ENCODE measurements around the gene MCF2L2.

The MCF2L2 gene

GRCh38 chr3:183290216-183290615, 138.2 kb downstream of the MCF2L2 start:
- Mint-ChIP-seq H3K9me3 (peaks cover 7% of the 10 kb centered on the region), H3K27me3 (no peaks in the 10 kb centered on the region), H3K4me3 (no peak overlapping the region), H3K36me3 (no peaks in the 10 kb centered on the region), H3K27ac (no peak overlapping the region), H3K4me1 (peaks cover 24% of the 10 kb centered on the region)

DNA sequence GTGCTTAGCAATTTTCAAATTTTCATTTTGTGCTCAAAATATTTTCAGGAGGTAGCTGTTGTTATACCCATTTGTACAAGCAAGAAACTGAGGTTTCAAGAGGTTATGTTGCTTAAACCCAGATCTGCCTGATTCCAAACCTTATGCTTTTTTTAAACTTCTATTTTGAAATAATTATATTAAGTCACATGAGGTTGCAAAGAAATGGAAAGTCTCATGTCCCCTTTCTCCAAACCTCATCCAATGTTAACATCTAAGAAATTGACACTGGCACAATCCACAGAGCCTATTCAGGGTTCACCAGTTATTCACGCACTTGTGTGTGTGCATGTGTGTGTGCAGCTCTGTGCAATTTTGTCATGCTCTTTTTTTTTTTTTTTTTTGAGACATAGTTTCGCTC, 140.3 kb downstream of the MCF2L2 start:
- no peak overlapping the region for H3K4me3 Mint-ChIP-seq
- no peak overlapping the region for H3K27ac Mint-ChIP-seq
- H3K36me3 Mint-ChIP-seq, result peaks cover 3% of the 10 kb centered on the region
- H3K9me3 Mint-ChIP-seq, result peaks cover 7% of the 10 kb centered on the region
- H3K4me1 Mint-ChIP-seq, result peaks cover 42% of the 10 kb centered on the region
- H3K27me3 Mint-ChIP-seq, result no peaks in the 10 kb centered on the region

DNA sequence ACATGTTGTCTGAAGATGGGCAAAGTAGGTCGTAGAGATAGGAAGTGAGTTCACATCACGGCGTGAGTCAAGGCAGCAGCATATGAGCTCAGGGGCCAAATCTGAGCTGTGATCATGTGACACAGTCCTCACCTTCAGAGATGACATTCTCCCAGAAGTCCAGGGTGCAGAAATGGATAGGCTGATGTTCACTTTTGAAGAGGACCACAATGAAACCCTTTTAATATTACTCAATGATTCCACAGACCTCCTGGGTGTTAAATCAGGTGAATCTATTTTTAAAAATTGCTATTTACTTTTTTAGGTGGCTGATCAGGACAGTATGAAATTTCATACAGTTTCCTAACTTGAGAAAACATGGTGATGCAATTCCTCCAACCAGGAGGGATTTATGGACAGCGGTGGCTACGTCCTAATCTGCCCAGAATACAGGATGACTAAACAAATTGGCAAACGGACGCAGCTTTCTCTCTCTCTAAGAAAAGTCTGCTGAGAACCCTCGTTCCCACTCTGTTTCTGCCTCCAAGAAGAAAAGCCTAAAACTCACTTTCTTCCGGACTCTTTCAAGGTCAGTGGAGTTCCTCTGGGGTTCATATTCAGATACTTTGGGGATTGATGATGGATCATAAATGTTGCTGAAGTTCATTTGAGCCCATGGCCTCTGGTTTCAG, 141.0 kb downstream of the MCF2L2 start:
- H3K36me3 Mint-ChIP-seq, result peaks cover 3% of the 10 kb centered on the region
- H3K27ac Mint-ChIP-seq, result peak overlapping the region; percentile 95
- H3K4me3 Mint-ChIP-seq, result peak overlapping the region; percentile 76
- peaks cover 47% of the 10 kb centered on the region for H3K4me1 Mint-ChIP-seq
- H3K27me3 Mint-ChIP-seq, result no peaks in the 10 kb centered on the region
- H3K9me3 Mint-ChIP-seq, result peaks cover 7% of the 10 kb centered on the region

GRCh38 chr3:183285828-183286457, 142.5 kb downstream of the MCF2L2 start:
- no peaks in the 10 kb centered on the region for H3K27me3 Mint-ChIP-seq

DNA sequence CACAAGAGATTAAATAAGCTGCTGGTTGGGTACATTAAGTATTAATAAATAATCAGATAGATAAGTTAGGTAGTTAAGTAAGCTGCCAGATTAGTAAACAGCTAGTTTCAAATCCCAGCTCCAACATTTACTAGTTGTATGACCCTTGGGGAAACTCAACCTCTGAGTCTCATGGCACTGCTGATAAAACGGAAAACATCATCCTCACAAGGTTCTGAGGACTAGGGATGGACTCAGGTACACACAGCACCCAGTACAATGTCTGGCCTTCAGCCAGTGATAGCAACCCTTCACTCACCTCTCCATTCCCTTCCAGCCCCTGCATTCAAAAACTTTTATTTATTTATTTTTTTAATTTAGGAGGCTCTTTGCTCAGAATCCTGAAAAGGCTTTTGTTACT, 143.1 kb downstream of the MCF2L2 start:
- peaks cover 47% of the 10 kb centered on the region for H3K4me1 Mint-ChIP-seq
- peak overlapping the region; percentile 95 for H3K27ac Mint-ChIP-seq
- no peaks in the 10 kb centered on the region for H3K27me3 Mint-ChIP-seq
- peak overlapping the region; percentile 76 for H3K4me3 Mint-ChIP-seq
- peaks cover 3% of the 10 kb centered on the region for H3K36me3 Mint-ChIP-seq
- H3K9me3 Mint-ChIP-seq, result peaks cover 7% of the 10 kb centered on the region

More at GRCh38 chr3:183285828-183286457, 142.5 kb downstream of the MCF2L2 start:
- Mint-ChIP-seq H3K36me3 (peaks cover 3% of the 10 kb centered on the region), H3K4me1 (peaks cover 47% of the 10 kb centered on the region), H3K4me3 (peak overlapping the region; percentile 76), H3K27ac (peak overlapping the region; percentile 95), H3K9me3 (peaks cover 7% of the 10 kb centered on the region)

- Mint-ChIP-seq H3K27me3 (no peaks in the 10 kb centered on the region), H3K4me1 (peaks cover 47% of the 10 kb centered on the region), H3K9me3 (peaks cover 7% of the 10 kb centered on the region), H3K36me3 (peaks cover 3% of the 10 kb centered on the region), H3K4me3 (peak overlapping the region; percentile 76), H3K27ac (peak overlapping the region; percentile 86)
These were observed 143.8 kb downstream of the MCF2L2 start for GRCh38 chr3:183284570-183284969.

DNA sequence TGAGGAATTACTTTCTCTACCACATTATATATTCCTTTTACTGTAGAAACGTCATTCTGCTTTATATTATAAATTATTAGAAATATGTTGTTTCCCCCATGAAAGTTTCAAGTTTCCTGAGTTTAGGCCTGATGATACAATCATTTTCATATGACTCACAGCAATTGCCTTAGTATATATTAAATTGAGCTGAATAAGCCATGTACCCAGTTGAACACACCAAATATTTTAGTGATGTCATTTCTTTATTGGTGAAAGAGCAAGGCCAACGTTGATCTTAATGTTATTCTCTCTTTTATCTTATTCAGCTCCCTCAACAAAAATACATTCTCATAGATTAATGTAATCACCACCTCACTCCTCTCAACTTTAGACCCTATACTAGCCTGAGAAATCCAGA, 144.5 kb downstream of the MCF2L2 start:
- Mint-ChIP-seq H3K36me3 (peaks cover 3% of the 10 kb centered on the region), H3K27me3 (no peaks in the 10 kb centered on the region), H3K4me3 (peak overlapping the region; percentile 64), H3K27ac (peak overlapping the region; percentile 86), H3K4me1 (peaks cover 47% of the 10 kb centered on the region), H3K9me3 (peaks cover 7% of the 10 kb centered on the region)

DNA sequence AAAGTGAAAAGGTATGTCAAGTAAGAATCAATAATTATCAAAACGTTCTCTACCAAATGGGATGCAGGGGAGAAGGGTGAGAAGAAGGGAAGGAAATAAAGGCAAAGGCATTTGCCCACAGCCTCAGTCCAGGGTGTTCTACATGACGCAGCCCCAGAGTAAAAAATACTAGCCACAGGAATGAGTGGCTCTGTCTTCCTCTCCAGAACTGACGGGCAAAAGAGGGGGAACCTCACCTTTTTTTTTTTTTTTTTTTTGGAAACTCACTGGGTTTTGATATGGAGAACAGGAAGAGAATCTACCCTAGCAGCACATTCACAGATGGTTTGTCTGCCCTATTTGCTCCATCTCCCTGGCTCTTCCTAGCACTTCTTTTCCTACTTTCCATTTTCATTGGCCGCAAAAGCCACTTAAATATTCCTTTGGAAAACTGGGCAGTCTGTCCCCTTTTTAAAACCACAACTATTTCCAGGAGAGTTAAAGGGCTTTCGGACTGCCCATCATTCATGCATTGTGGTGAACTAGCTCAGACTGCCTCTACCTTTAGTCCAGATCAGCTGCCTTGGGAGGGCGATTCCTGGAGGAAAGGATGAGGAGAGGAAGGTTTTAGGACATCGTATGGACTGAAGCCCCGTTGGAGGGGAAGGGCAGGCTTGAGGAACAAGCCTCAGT, 147.2 kb downstream of the MCF2L2 start:
- Mint-ChIP-seq H3K36me3 (peaks cover 3% of the 10 kb centered on the region), H3K4me3 (no peak overlapping the region), H3K9me3 (no peaks in the 10 kb centered on the region), H3K27ac (no peak overlapping the region), H3K4me1 (peaks cover 31% of the 10 kb centered on the region), H3K27me3 (no peaks in the 10 kb centered on the region)

DNA sequence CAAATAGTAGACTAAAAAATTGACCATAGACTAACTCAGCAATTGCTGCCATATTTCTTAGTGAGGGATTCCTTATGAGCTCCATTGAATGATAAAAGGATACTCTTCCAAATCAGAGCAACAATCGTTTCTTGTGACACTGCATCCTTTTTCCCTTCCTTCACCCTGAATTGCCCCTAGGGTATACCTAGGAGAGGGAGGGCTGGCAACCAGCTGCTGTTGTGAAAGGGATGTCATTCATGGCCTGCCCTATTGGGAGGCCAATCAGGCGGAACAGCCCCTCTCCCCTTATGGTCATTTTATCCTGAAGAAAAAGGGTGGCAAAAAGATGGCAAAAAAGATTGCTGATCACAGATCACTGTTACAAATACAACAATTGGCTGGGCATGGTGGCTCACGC, 149.0 kb downstream of the MCF2L2 start:
- Mint-ChIP-seq H3K27me3 (no peaks in the 10 kb centered on the region), H3K27ac (no peak overlapping the region), H3K9me3 (no peaks in the 10 kb centered on the region)

DNA sequence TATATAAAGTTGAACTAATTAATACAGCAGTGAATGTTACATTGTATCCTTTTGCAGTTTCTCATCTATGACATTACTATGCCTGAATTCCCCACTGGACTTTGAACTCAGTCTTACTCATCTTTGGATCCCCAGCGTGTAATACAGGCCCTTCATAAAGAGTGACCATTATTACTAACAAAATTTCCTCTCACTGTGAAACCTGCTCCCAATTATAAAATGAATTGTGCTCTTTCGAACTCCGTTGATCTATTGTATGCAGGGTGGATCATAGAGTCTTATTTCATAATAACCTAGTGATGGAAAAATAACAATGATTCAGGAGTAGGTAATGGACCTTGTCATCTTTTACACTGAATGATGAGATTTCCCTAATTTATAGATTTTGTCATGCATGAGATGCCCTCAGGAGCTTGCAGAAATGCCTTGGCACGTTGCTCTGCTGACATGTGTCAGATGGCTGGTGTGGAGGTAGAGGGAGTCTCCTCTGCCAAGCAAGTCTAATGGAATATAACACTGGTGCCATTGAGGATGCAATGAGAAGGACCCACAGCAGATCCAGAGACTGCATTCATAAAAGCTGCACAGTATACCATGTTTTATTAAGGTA, 149.8 kb downstream of the MCF2L2 start:
- H3K4me3 Mint-ChIP-seq, result no peak overlapping the region
- H3K27ac Mint-ChIP-seq, result no peak overlapping the region

More for the DNA sequence above, 149.0 kb downstream of the MCF2L2 start:
- peaks cover 26% of the 10 kb centered on the region for H3K4me1 Mint-ChIP-seq
- no peak overlapping the region for H3K4me3 Mint-ChIP-seq
- H3K36me3 Mint-ChIP-seq, result peaks cover 3% of the 10 kb centered on the region

DNA sequence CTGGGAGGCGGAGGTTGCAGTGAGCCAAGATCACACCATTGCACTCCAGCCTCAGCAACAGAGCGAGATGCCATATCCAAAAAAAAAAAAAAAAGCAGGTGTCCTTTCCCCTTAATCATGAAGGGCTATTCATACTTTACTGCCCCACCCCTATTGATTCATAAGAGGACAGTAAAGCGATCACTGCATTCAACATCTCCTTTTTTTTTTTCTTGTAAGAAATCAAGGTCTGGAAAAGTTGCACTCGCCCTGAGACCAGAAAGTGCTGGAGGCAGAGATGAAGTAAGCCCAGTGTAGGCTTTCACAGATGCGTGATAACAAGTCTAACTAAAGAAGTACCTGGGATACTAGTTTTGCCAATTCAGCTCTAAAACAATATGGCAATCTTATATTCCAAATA, 151.2 kb downstream of the MCF2L2 start:
- no peak overlapping the region for H3K27ac Mint-ChIP-seq
- H3K36me3 Mint-ChIP-seq, result peaks cover 2% of the 10 kb centered on the region
- H3K4me1 Mint-ChIP-seq, result peaks cover 12% of the 10 kb centered on the region
- no peaks in the 10 kb centered on the region for H3K27me3 Mint-ChIP-seq
- no peak overlapping the region for H3K4me3 Mint-ChIP-seq
- H3K9me3 Mint-ChIP-seq, result no peaks in the 10 kb centered on the region

More for the DNA sequence above, 149.8 kb downstream of the MCF2L2 start:
- Mint-ChIP-seq H3K4me1 (peaks cover 19% of the 10 kb centered on the region), H3K9me3 (no peaks in the 10 kb centered on the region), H3K36me3 (no peaks in the 10 kb centered on the region), H3K27me3 (no peaks in the 10 kb centered on the region)

GRCh38 chr3:183275937-183276336, 152.5 kb downstream of the MCF2L2 start:
- H3K27ac Mint-ChIP-seq, result no peak overlapping the region
- peaks cover 5% of the 10 kb centered on the region for H3K36me3 Mint-ChIP-seq
- H3K4me1 Mint-ChIP-seq, result peaks cover 15% of the 10 kb centered on the region
- H3K27me3 Mint-ChIP-seq, result no peaks in the 10 kb centered on the region
- no peaks in the 10 kb centered on the region for H3K9me3 Mint-ChIP-seq
- no peak overlapping the region for H3K4me3 Mint-ChIP-seq

DNA sequence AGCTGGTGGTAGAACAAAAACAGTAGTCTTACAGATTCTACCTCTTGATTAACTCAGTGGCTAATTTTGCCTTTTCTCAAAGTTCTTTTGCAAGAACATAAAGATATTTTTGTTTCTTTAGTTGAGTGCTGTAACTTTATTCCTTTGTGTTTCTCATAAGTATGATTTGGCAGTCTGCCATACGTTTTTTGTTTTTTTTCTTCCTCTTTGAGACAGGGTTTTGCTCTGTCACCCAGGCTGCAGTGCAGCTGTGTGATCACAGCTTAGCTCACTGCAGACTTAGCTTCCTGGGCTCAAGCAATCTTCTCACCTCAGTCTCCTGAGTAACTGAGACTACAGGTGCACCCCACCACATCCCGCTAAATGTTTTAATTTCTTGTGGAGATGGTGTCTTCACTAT, 153.0 kb downstream of the MCF2L2 start:
- no peaks in the 10 kb centered on the region for H3K9me3 Mint-ChIP-seq
- H3K4me1 Mint-ChIP-seq, result peaks cover 15% of the 10 kb centered on the region
- peaks cover 6% of the 10 kb centered on the region for H3K36me3 Mint-ChIP-seq
- H3K27me3 Mint-ChIP-seq, result no peaks in the 10 kb centered on the region
- H3K27ac Mint-ChIP-seq, result no peak overlapping the region
- H3K4me3 Mint-ChIP-seq, result no peak overlapping the region

GRCh38 chr3:183274609-183275008, 153.8 kb downstream of the MCF2L2 start:
- H3K4me1 Mint-ChIP-seq, result peaks cover 18% of the 10 kb centered on the region

DNA sequence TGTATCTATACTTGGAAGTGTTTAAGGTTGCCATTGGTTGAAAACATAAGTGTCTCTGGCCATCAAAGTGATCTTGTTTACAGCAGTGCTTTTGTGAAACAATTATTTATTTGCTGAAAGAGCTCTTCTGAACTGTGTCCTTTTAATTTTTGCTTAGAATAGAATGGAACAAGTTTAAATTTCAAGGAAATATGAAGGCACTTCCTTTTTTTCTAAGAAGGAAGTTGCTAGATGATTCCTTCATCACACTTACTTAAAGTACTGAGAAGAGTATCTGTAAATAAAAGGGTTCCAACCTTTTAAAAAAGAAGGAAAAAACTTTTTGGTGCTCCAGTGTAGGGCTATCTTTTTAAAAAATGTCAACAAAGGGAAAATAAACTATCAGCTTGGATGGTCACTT, 155.6 kb downstream of the MCF2L2 start:
- peaks cover 30% of the 10 kb centered on the region for H3K4me1 Mint-ChIP-seq
- no peak overlapping the region for H3K4me3 Mint-ChIP-seq
- H3K27ac Mint-ChIP-seq, result peak overlapping the region; percentile 30
- peaks cover 12% of the 10 kb centered on the region for H3K36me3 Mint-ChIP-seq
- no peaks in the 10 kb centered on the region for H3K27me3 Mint-ChIP-seq
- no peaks in the 10 kb centered on the region for H3K9me3 Mint-ChIP-seq

More at GRCh38 chr3:183274609-183275008, 153.8 kb downstream of the MCF2L2 start:
- no peak overlapping the region for H3K4me3 Mint-ChIP-seq
- H3K27ac Mint-ChIP-seq, result no peak overlapping the region
- H3K36me3 Mint-ChIP-seq, result peaks cover 9% of the 10 kb centered on the region
- no peaks in the 10 kb centered on the region for H3K9me3 Mint-ChIP-seq
- H3K27me3 Mint-ChIP-seq, result no peaks in the 10 kb centered on the region

GRCh38 chr3:183272142-183272541, 156.3 kb downstream of the MCF2L2 start:
- Mint-ChIP-seq H3K4me3 (no peak overlapping the region), H3K27me3 (no peaks in the 10 kb centered on the region), H3K36me3 (peaks cover 13% of the 10 kb centered on the region), H3K9me3 (no peaks in the 10 kb centered on the region), H3K4me1 (peaks cover 30% of the 10 kb centered on the region), H3K27ac (no peak overlapping the region)

All from activated naive CD4-positive, alpha-beta T cell treated with anti-CD3 and anti-CD28 coated beads, Interleukin-2, amount 50 U/mL, for 24 hours (primary cell).